GM23338 (cell line): Measurements from ENCODE around the gene GPR137C. TPM values are rescaled to one million over a fixed set of nuclear protein-coding genes. Genes with fewer than 3 reads are reported as not detected.

ENCODE experiments used
- ATAC-seq: fragments of 200-7000 bp; cut with Tn5 transposase; 3 replicates; pipeline ENCODE4 v1.9.1; 2020
- DNase-seq: peaks from one replicate; pipeline ENCODE4 v3.0.0-alpha.2; 2015; ENCODE audit warnings: low spot score
- H2AFZ ChIP-seq: fragments of 200-600 bp; sonication (generic); 2 replicates; pipeline ENCODE4 v1.8.0; 2016; ENCODE audit warnings: antibody characterized with exemption, mild to moderate bottlenecking, moderate library complexity
- H3F3A ChIP-seq: fragments of 200-600 bp; sonication (generic); replicated peaks from 2 replicates; pipeline ENCODE4 v1.8.0; 2017; ENCODE audit warnings: antibody characterized with exemption, mixed run types, low read depth
- H3K27ac ChIP-seq: fragments of 200-600 bp; sonication (generic); 2 replicates; pipeline ENCODE4 v1.6.1; 2016; ENCODE audit warnings: low read depth
- H3K27me3 ChIP-seq: fragments of 200-600 bp; sonication (generic); 2 replicates; pipeline ENCODE4 v1.8.0; 2016; ENCODE audit warnings: mild to moderate bottlenecking, mixed run types, moderate library complexity; ENCODE audit not compliant: insufficient read depth
- H3K36me3 ChIP-seq: fragments of 200-600 bp; sonication (generic); 2 replicates; pipeline ENCODE4 v1.8.0; 2016; ENCODE audit warnings: mild to moderate bottlenecking; ENCODE audit not compliant: insufficient read depth
- H3K4me1 ChIP-seq: fragments of 200-600 bp; sonication (generic); 2 replicates; pipeline ENCODE4 v1.8.0; 2016; ENCODE audit warnings: mild to moderate bottlenecking, moderate library complexity; ENCODE audit not compliant: insufficient read depth
- H3K4me2 ChIP-seq: fragments of 200-600 bp; sonication (generic); 2 replicates; pipeline ENCODE4 v1.7.1; 2017; ENCODE audit warnings: mixed run types
- H3K4me3 ChIP-seq: fragments of 200-600 bp; sonication (generic); 2 replicates; pipeline ENCODE4 v1.6.1; 2016; ENCODE audit warnings: mixed run types
- H3K79me2 ChIP-seq: fragments of 200-600 bp; sonication (generic); replicated peaks from 2 replicates; pipeline ENCODE4 v1.8.0; 2017; ENCODE audit warnings: mild to moderate bottlenecking; ENCODE audit not compliant: insufficient read depth
- H3K9me2 ChIP-seq: fragments of 200-600 bp; sonication (generic); 2 replicates; pipeline ENCODE4 v1.8.0; 2017; ENCODE audit not compliant: insufficient read depth
- H4K20me1 ChIP-seq: fragments of 200-600 bp; sonication (generic); replicated peaks from 2 replicates; pipeline ENCODE4 v1.8.0; 2017; ENCODE audit warnings: mild to moderate bottlenecking; ENCODE audit not compliant: insufficient read depth
- H3K27ac Mint-ChIP-seq: 2 replicates; pipeline ENCODE4 v1.8.0; 2020; ENCODE audit warnings: inconsistent platforms, mild to moderate bottlenecking, moderate library complexity, mixed read lengths
- H3K27me3 Mint-ChIP-seq: 3 replicates; pipeline ENCODE4 v1.8.0; 2022; ENCODE audit warnings: low read depth, mild to moderate bottlenecking, moderate library complexity, mixed read lengths, inconsistent platforms; ENCODE audit not compliant: insufficient read depth, poor library complexity
- H3K36me3 Mint-ChIP-seq: 3 replicates; pipeline ENCODE4 v1.8.0; 2021; ENCODE audit warnings: low read depth, mild to moderate bottlenecking, inconsistent platforms, moderate library complexity, mixed read lengths
- H3K4me1 Mint-ChIP-seq: 3 replicates; pipeline ENCODE4 v1.8.0; 2020; ENCODE audit warnings: mild to moderate bottlenecking, inconsistent platforms, mixed read lengths
- H3K4me3 Mint-ChIP-seq: 3 replicates; pipeline ENCODE4 v1.8.0; 2021; ENCODE audit warnings: moderate library complexity, mild to moderate bottlenecking, inconsistent platforms, mixed read lengths
- H3K9me3 Mint-ChIP-seq: 3 replicates; pipeline ENCODE4 v1.8.0; 2020; ENCODE audit warnings: moderate library complexity, mild to moderate bottlenecking, inconsistent platforms, mixed read lengths
- CREB1 ChIP-seq: fragments of 250-450 bp; sonication (Bioruptor Pico); IDR thresholded peaks from 2 replicates; pipeline ENCODE4 v1.5.0; 2020; ENCODE audit warnings: low read depth, mild to moderate bottlenecking, moderate library complexity
- EZH2 ChIP-seq: fragments of 200-600 bp; sonication (generic); IDR thresholded peaks from one replicate; pipeline ENCODE4 v1.8.0; 2017; ENCODE audit warnings: antibody characterized with exemption, mild to moderate bottlenecking, low read depth; ENCODE audit not compliant: unreplicated experiment
- EZH2phosphoT487 ChIP-seq: fragments of 200-600 bp; sonication (generic); IDR thresholded peaks from one replicate; pipeline ENCODE4 v1.8.1; 2018; ENCODE audit warnings: antibody characterized with exemption; ENCODE audit not compliant: unreplicated experiment
- JUNB ChIP-seq: IDR thresholded peaks from one replicate; pipeline ENCODE4 v1.6.1; 2016; ENCODE audit warnings: antibody characterized with exemption; ENCODE audit not compliant: unreplicated experiment
- POLR2AphosphoS5 ChIP-seq: IDR thresholded peaks from 2 replicates; pipeline ENCODE4 v1.6.1; 2016; ENCODE audit warnings: antibody characterized with exemption, low read depth
- STAT1 ChIP-seq: IDR thresholded peaks from one replicate; pipeline ENCODE4 v1.6.1; 2016; ENCODE audit warnings: antibody characterized with exemption; ENCODE audit not compliant: unreplicated experiment
- ZNF114 ChIP-seq: fragments of 250-450 bp; sonication (Bioruptor Pico); IDR thresholded peaks from 2 replicates; pipeline ENCODE4 v1.5.0; 2020; ENCODE audit warnings: mild to moderate bottlenecking, moderate library complexity
- ZNF331 ChIP-seq: fragments of 250-450 bp; sonication (Bioruptor Pico); IDR thresholded peaks from 2 replicates; pipeline ENCODE4 v1.5.0; 2020; ENCODE audit warnings: low read depth, mild to moderate bottlenecking, moderate library complexity
- polyA plus RNA-seq: library from polyadenylated mRNA; unstranded; fragments of >200 nt; fragmentation: Nextera tagmentation; extraction: Ambion mirVana; gene quantifications from 2 replicates; pipeline ENCODE4 v1.2.1, GENCODE V29; 2016
- total RNA-seq: library from RNA; depleted of rRNA; stranded (reverse); fragments of >200 nt; shearing (Covaris generic); gene quantifications from 2 replicates; pipeline ENCODE4 v1.2.3, GENCODE V29; 2014
- TF ChIP-seq, protein P1 (sequence below): IDR thresholded peaks from 2 replicates; pipeline ENCODE4 v1.6.1; 2016; ENCODE audit warnings: antibody characterized with exemption
- TF ChIP-seq, protein P2 (sequence below), 2 experiments: fragments of 200-600 bp in 1 of 2; sonication (generic) in 1 of 2; conservative IDR thresholded peaks; 2 replicates each; pipeline versions ENCODE4 v1.5.1 to v1.6.1; 2016 to 2017; ENCODE audit warnings: antibody characterized with exemption in 2 of 2, low read depth in 2 of 2, mild to moderate bottlenecking in 2 of 2, moderate library complexity in 1 of 2

Gene GPR137C
- total and polyA plus RNA-seq, 2 experiments from 2014 or later, result 2.2 to 5.2 TPM

DNA sequence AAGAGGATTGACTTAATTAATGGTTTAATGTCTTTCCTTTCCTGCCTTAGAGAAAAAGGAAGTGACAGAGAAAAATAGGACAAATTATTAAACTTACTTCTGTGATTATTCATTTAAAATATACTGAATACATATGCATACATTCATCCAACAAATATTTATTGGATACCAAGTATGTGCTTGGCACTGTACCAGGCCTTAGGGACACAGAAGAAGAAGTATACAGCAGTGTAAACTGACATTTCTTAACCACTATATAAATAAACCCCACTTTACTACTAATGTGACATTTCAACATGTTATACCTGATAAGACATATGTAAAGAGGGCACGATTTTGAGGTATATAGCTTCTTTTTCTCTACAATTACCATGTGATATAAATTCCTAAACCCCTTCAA lies 89.1 kb downstream of the GPR137C start (continued):
- TF ChIP-seq ZNF331 (CRISPR knock-in tag) (no peak), EZH2phosphoT487 (no peak)
- TF ChIP-seq, protein P1, sequence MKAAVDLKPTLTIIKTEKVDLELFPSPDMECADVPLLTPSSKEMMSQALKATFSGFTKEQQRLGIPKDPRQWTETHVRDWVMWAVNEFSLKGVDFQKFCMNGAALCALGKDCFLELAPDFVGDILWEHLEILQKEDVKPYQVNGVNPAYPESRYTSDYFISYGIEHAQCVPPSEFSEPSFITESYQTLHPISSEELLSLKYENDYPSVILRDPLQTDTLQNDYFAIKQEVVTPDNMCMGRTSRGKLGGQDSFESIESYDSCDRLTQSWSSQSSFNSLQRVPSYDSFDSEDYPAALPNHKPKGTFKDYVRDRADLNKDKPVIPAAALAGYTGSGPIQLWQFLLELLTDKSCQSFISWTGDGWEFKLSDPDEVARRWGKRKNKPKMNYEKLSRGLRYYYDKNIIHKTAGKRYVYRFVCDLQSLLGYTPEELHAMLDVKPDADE, result no peak

DNA sequence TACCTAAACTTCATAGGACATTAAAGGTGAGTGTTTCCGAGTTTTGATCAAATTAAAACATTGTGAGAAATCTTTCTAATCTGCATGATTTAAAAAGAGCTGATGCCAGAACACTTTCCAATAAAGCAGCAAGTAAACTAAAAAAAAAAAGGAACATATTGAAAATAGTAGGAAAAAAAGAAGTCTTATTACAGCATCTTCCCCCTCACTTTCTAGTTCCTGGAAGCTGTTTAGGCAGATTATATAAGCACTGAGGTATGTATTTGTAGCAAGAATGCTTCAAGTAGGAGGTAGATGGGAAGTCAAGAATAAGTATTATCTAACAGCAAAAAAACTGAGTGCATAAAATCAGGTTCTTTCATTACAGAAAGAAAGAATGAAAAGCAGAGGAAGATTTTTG lies 96.9 kb downstream of the GPR137C start:
- TF ChIP-seq, protein P1, result no peak
- no peak for TF ChIP-seq EZH2phosphoT487
- TF ChIP-seq CREB1 (CRISPR knock-in tag), result no peak
- TF ChIP-seq STAT1, result no peak
- TF ChIP-seq ZNF114 (CRISPR knock-in tag), result no peak
- no peak for TF ChIP-seq POLR2AphosphoS5
- TF ChIP-seq EZH2, result no peak
- no peak for TF ChIP-seq JUNB
- Histone ChIP-seq H3K36me3 (no peaks in the 10 kb centered on the region), H3K4me3 (no peak overlapping the region), H3K27ac (no peak overlapping the region), H3K79me2 (no peaks in the 10 kb centered on the region), H3K27me3 (no peaks in the 10 kb centered on the region), H3K4me1 (no peaks in the 10 kb centered on the region), H3K9me2 (no peaks in the 10 kb centered on the region), H4K20me1 (no peaks in the 10 kb centered on the region), H2AFZ (no peak overlapping the region), H3F3A (no peaks in the 10 kb centered on the region), H3K4me2 (no peak overlapping the region)
- Mint-ChIP-seq H3K27me3 (no peaks in the 10 kb centered on the region), H3K27ac (no peak overlapping the region), H3K4me3 (no peak overlapping the region), H3K36me3 (peaks cover 29% of the 10 kb centered on the region), H3K9me3 (no peaks in the 10 kb centered on the region), H3K4me1 (no peaks in the 10 kb centered on the region)
- ATAC-seq, result no peak
- DNase-seq, result no peak

DNA sequence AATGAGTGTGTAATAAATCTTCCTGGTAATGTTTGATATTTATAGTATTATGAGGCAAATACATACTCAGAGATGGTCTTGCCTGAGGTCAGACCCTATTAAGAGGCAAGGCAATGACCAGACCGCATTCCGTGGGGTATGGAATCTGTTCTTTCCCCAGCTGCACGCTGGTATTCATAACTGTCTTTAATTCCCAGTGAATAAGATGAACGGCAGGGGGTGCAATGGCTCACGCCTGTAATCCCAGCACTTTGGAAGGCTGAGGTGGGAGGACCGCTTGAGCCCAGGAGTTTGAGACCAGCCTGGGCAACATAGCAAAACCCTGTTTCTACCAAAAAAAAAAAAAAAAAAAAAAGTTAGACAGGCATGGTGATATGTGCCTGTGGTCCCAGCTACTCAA lies 98.1 kb downstream of the GPR137C start:
- Mint-ChIP-seq H3K27me3 (no peaks in the 10 kb centered on the region), H3K4me3 (no peak overlapping the region), H3K4me1 (no peaks in the 10 kb centered on the region), H3K36me3 (peaks cover 24% of the 10 kb centered on the region), H3K27ac (no peak overlapping the region), H3K9me3 (no peaks in the 10 kb centered on the region)
- Histone ChIP-seq H3K9me2 (no peaks in the 10 kb centered on the region), H3F3A (no peaks in the 10 kb centered on the region), H3K27ac (no peak overlapping the region), H2AFZ (no peak overlapping the region), H3K4me2 (no peak overlapping the region), H3K36me3 (no peaks in the 10 kb centered on the region), H3K27me3 (no peaks in the 10 kb centered on the region), H3K4me3 (no peak overlapping the region), H3K4me1 (no peaks in the 10 kb centered on the region), H4K20me1 (no peaks in the 10 kb centered on the region), H3K79me2 (no peaks in the 10 kb centered on the region)
- DNase-seq (no peak), ATAC-seq (no peak)
- TF ChIP-seq EZH2phosphoT487 (no peak), ZNF331 (CRISPR knock-in tag) (no peak), ZNF114 (CRISPR knock-in tag) (no peak), POLR2AphosphoS5 (no peak)
- TF ChIP-seq, protein P2, sequence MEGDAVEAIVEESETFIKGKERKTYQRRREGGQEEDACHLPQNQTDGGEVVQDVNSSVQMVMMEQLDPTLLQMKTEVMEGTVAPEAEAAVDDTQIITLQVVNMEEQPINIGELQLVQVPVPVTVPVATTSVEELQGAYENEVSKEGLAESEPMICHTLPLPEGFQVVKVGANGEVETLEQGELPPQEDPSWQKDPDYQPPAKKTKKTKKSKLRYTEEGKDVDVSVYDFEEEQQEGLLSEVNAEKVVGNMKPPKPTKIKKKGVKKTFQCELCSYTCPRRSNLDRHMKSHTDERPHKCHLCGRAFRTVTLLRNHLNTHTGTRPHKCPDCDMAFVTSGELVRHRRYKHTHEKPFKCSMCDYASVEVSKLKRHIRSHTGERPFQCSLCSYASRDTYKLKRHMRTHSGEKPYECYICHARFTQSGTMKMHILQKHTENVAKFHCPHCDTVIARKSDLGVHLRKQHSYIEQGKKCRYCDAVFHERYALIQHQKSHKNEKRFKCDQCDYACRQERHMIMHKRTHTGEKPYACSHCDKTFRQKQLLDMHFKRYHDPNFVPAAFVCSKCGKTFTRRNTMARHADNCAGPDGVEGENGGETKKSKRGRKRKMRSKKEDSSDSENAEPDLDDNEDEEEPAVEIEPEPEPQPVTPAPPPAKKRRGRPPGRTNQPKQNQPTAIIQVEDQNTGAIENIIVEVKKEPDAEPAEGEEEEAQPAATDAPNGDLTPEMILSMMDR (conservative IDR thresholded peaks at IDR 0.05; ENCODE audit: low read depth in 2 of 2), result peak in 1 of 2 experiments; percentile 39; a peak in 3 of 4 replicates
